Stimulated activated CD8-positive, alpha-beta memory T cell treated with anti-CD3 and anti-CD28 coated beads, Interleukin-7, amount 100 ng/mL, for 1 hour (primary cell): ENCODE measurements around the gene MAGEB2.
"Not testable (repeated sequence)": the region's sequence is repeated elsewhere in the genome, so short reads cannot be mapped to it uniquely, and the experiment has no call there.

Experiments used
- DNase-seq, 2 donors: peaks; one replicate each; pipeline ENCODE4 v3.0.0-alpha.2; 2020; ENCODE audit warnings: low read depth in 2 of 2

The MAGEB2 gene

GRCh38 chrX:30215357-30215843, at the start of gene MAGEB2:
Gene MAGEB2, plus strand, starts transcription at chrX:30215563. Its CDS starts 3,018 bp downstream, at chrX:30218581.
- DNase-seq = no peak

DNA sequence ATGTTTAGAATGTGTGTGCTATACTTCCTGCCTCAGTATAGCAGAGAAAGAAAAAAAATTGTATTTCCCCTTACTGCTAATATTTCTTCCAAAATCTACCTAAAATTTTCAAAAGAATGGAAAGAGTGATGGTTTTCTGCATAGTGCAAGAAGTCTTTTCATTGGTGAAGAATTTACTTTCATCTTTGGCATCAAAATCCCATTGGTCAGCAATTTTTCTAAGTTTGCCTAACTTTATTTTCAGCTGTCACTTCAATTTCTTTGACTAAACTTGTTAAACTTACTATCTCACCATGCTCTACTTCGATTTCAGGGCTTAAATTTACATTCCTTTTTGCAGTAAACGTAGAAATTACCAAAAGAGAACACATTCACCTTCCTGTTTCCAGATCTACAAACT, 44.5 kb upstream of the MAGEB2 start:
- no peak for DNase-seq

GRCh38 chrX:30181353-30181752, 34.0 kb upstream of the MAGEB2 start:
- no peak for DNase-seq

- DNase-seq = no peak
Measured at GRCh38 chrX:30183554-30183953, 31.8 kb upstream of the MAGEB2 start.

DNA sequence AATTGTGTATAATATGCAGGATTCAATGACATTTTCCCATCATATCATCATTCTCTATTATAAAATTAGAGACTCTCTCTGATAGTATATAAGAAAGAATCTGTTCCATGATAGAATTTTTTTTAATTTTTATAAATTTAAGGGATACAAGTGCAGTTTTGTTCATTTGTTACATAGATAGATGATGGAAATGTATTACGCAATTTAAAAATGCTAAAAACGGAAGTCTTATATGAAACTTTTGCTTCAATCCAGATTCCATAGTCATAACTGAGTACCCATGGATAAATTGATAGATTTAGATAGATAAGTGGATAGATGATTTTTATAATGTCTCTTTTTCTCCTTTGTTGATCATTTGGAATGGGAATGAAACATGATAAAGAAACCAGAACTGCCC, 24.9 kb upstream of the MAGEB2 start:
- DNase-seq = no peak

- not testable (repeated sequence) for DNase-seq
Measured at GRCh38 chrX:30193910-30194309, 21.5 kb upstream of the MAGEB2 start.

- no peak for DNase-seq
Measured at GRCh38 chrX:30196322-30196721, 19.0 kb upstream of the MAGEB2 start.

- no peak for DNase-seq
Measured at GRCh38 chrX:30212172-30212571, 3.2 kb upstream of the MAGEB2 start.

DNA sequence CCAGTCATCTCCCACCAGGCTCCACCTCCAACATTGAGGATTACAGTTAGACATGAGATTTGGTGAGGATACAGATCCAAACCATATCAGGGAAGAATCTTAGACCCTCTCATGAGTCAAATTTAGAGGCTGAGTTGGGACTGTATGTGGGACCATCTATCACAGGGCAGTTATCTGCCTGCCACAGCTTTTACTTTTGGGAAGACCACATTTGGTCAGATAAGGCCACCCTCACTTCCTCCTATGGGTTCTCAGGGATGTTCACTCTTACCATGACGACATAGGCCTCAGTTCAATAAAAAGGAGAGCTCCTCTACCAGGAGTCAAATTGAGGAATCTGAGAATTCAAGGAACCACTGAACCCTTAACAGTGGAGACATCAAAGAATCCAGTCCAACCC, 2.1 kb downstream of the MAGEB2 start:
- no peak for DNase-seq

GRCh38 chrX:30219372-30219771, 4.0 kb downstream of the MAGEB2 start:
- DNase-seq = no peak

DNA sequence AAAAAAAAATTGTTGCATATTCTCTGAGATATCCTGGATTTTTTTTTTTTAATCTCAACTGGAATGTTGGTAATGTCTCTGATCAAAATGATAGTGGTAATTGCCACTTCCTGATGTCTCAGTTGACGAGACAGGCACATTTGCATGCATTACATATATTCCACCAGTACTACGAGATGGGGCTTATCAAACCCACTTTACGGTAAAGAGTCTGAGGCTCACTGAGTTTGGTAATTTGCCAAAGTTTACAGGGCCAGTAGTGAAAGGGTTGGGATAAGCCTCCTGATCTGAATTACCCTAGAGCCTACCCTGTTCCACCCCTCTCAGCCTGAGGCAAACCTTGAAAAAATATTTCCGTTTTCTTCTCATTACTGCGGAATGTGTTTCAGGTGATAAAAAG, 5.3 kb downstream of the MAGEB2 start:
- no peak for DNase-seq

DNA sequence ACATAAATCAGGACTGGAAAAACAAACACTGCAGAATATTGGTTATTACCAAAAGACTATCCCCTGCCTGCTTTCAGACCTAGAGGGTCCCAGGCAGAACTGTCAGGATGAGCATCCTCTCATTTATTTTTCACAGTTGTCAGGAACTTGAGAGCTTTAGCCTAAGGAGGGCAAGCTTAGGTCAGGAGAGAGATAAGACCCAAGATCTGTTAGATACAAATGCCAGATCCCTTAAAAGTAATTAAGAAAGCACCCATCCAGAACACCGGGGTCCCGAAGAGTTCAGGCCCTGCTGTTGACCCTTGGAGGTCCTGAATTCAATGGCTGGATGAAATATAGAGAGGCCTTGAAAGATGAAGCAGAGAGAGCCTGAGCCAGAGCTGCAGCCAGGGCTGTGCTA, 9.2 kb downstream of the MAGEB2 start:
- DNase-seq = no peak

- no peak for DNase-seq
Measured at GRCh38 chrX:30228526-30228925, 13.2 kb downstream of the MAGEB2 start.

DNA sequence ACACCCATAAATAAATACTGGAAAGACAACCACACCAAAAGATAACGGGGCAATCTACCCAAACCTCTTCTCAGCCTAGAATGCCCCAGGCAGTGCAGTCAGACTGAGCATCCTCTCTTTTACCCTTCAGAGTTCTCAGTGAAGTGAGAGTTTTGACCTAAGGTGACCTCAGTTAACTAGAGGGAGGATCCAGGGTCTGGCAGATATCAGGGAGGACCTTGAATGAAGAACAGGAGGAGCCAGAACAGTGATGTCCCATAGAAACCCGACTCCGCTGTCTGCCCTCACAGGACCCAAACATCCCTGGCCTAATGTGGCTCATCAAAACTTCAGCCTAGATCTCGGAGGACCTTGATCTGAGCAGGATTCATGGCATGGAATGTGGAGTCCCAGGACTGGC, 15.0 kb downstream of the MAGEB2 start, which contains the start of gene MAGEB3:
Gene MAGEB3 (plus strand): TSS at position 263 of the 400 bp plus-strand sequence. CDS start 5,268 bp downstream, outside the sequence.
- DNase-seq = no peak

GRCh38 chrX:30241724-30242415, 26.5 kb downstream of the MAGEB2 start, which contains the start of gene MAGEB4:
Gene MAGEB4, plus strand, starts transcription at chrX:30242000. Its CDS starts 136 bp downstream, at chrX:30242136.
- DNase-seq = no peak

GRCh38 chrX:30246769-30247489, 31.6 kb downstream of the MAGEB2 start, which contains the start of gene MAGEB1:
Gene MAGEB1, plus strand, starts transcription at chrX:30247146. Its CDS starts 3,348 bp downstream, at chrX:30250494.
- DNase-seq = no peak

DNA sequence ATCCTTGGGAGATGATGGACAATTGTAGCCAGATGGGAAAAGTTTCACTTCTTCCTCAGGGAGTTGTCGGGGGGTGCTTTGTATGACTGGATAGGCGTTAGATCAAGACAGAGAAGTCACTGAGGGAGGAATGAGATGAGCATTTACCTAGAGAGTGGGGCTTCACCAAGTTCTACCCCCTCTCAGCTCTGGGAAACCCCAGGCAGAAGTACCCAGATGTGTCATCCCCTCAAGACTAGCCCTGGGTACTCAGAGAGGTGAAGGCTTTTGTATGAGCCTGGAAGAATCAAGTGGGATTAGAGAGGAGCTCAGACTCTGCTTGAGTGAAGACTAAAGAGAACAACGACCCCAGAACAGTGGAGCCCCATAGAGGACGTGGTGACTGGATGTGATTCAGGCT, 33.5 kb downstream of the MAGEB2 start:
- DNase-seq = no peak

DNA sequence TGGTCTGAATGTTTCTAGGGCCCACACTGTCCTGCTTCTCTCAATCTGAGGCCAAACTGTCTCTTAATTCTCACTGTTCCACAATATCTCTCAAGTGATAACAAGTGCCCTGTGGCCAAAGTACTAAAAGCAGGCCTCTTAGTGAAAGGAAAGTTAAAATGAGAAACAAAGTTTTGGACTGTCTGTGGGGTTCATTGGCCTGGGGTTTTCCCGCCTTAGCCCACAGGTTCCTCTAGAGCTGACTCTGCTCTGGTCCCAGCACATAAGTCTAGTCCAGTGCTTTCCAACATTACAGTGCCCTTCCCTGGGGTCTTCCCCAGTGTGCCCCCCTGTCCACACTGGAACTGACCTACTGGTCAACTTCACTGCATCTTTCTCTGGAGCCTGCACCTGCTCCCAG, 37.9 kb downstream of the MAGEB2 start:
- DNase-seq = no peak

DNA sequence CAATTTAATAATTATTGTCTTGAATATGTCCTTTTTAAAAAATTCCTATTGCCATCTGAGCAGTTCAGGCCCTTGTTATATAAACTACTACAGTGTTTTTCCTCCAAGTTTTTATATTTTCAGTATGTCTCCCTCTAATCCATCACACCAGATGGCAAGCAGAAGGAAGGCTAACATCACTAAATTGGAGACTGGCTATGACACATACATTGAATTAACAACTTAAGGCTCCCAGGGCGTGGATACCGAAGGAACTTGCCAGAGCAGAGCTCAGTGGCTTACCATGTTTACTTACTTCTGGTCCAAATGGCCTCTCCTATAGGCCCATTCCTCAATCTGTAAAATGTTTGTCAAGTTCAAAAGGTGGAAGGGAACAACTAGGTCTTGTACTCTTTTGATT, 44.6 kb downstream of the MAGEB2 start:
- no peak for DNase-seq

- no peak for DNase-seq
Measured at GRCh38 chrX:30261012-30261411, 45.6 kb downstream of the MAGEB2 start.

- DNase-seq = no peak
Measured at GRCh38 chrX:30262763-30263162, 47.4 kb downstream of the MAGEB2 start.
